Activated T-helper 1 cell treated with anti-CD3 and anti-CD28 coated beads, Interleukin-12 subunit alpha, Interleukin-12 subunit beta, Interleukin-2, Interleukin-4 antibody, amounts not matched to agents 30 ng/mL and 10 ng/mL and 1 ng/mL, durations not matched to agents 14 hours and 24 hours and 36 hours (primary cell): ENCODE data around the gene NRXN2. TPM values are rescaled to one million over a fixed set of nuclear protein-coding genes. Genes with fewer than 3 reads are reported as not detected.
"Not testable (repeated sequence)": the region's sequence is repeated elsewhere in the genome, so short reads cannot be mapped to it uniquely, and the experiment has no call there.

Experiments used
- DNase-seq: peaks from one replicate; pipeline ENCODE4 v3.0.0; 2021; ENCODE audit warnings: low spot score
- H3K27ac Mint-ChIP-seq: one replicate; pipeline ENCODE4 v1.8.0; 2021; ENCODE audit warnings: mild to moderate bottlenecking, mixed read lengths
- H3K27me3 Mint-ChIP-seq: one replicate; pipeline ENCODE4 v1.8.0; 2022; ENCODE audit warnings: mild to moderate bottlenecking, moderate library complexity, mixed read lengths; ENCODE audit not compliant: insufficient read depth
- H3K36me3 Mint-ChIP-seq: one replicate; pipeline ENCODE4 v1.8.0; 2021; ENCODE audit warnings: low read depth, mixed read lengths
- H3K4me1 Mint-ChIP-seq: one replicate; pipeline ENCODE4 v1.8.0; 2021; ENCODE audit warnings: low read depth, mixed read lengths
- H3K4me3 Mint-ChIP-seq: one replicate; pipeline ENCODE4 v1.8.0; 2021; ENCODE audit warnings: mild to moderate bottlenecking, moderate library complexity, mixed read lengths
- H3K9me3 Mint-ChIP-seq: one replicate; pipeline ENCODE4 v1.8.0; 2021; ENCODE audit warnings: mixed read lengths
- intact Hi-C: fragments of 100-400 bp; cut with micrococcal nuclease; formaldehyde crosslinking; loops from one replicate; pipeline ENCODE4 v1.15.1; 2024
- total RNA-seq: library from RNA; stranded (reverse); gene quantifications from 2 replicates; pipeline ENCODE4 v1.2.3, GENCODE V29; 2022

Gene NRXN2
- total RNA-seq, 1 donor from 2014 or later, result 0.23 TPM

DNA sequence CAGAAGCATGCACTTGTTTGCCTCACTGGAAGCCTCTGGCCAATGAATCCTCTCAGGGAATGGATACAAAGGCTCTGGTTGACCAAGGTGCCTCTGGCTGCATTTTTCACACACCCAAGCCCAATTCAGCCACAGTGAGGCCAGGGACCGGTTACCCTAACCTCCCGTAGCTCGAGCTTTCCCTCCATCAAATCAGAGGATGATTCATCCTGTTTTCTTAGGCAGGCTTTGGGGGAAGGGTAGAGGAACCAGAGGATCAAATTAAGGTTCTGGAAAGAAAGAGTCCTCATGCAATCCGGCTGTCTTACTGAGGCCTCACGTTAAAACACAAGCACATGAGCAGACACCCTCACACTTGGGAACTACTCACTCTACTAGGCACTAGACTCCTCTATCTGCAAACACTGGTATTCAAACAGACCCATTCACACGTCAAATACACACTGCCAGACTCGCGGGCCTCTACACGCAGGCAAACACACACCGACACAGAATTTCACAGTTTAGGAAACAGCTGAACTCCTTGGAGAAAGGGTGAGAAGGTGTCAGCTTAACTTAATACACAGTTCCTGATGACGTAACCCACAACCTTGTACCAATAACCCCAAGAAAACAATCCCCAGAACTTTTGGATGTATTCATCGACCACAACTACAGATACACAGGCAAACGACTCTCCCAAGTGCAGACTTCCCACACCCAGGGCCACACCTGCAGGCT is 12.4 kb downstream of the NRXN2 start:
- no peak for DNase-seq
- no peak overlapping the region for H3K27ac Mint-ChIP-seq
- no peaks in the 10 kb centered on the region for H3K9me3 Mint-ChIP-seq
- intact Hi-C loops, result no loop called here
- H3K4me1 Mint-ChIP-seq, result peaks cover 5% of the 10 kb centered on the region
- H3K36me3 Mint-ChIP-seq, result peaks cover 3% of the 10 kb centered on the region
- H3K27me3 Mint-ChIP-seq, result peaks cover 65% of the 10 kb centered on the region
- no peak overlapping the region for H3K4me3 Mint-ChIP-seq

DNA sequence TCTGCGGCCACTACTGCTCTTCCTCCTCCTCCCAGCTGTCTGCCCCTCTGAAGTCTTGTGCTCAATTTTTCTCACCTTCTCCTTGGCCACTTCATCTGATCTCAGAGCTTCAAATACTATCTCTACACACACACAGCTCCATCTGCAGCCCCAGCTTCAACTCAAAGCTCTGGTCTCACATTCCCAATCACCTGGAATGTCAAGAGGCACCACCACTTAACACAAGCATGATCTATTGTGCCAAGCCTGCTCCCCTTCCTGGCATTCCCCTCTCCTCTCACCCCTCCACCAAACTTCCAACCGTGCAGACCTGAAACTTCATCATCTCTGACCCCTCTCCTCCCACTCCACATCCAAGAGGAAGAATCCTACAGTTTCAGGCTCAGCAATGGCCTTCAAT is 17.5 kb downstream of the NRXN2 start:
- Mint-ChIP-seq H3K4me3 (no peak overlapping the region), H3K27ac (no peak overlapping the region), H3K4me1 (no peaks in the 10 kb centered on the region), H3K36me3 (no peaks in the 10 kb centered on the region), H3K27me3 (peaks cover 54% of the 10 kb centered on the region), H3K9me3 (no peaks in the 10 kb centered on the region)
- intact Hi-C loops, result no loop called here
- no peak for DNase-seq

DNA sequence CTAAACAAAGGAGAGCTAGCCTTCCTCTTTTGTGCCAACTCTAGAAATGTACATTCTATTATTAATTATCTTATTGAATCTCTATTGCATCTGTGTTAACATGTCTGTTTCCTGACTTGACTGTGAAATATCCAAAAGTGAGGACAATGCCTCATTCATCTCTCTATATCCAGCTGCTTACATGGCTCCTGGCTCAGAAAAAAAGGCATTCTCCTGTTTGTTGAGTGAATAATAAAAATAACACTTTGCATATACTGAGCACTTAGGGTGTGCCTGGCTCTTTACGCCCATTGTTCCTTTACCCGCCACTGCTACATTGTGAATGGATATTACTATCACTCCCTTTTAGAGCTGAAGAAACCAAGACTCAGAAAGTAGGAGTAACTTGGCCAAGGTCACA is 19.9 kb downstream of the NRXN2 start:
- intact Hi-C loops, result no loop called here
- H3K4me3 Mint-ChIP-seq, result no peak overlapping the region
- H3K4me1 Mint-ChIP-seq, result no peaks in the 10 kb centered on the region
- no peaks in the 10 kb centered on the region for H3K36me3 Mint-ChIP-seq
- H3K27me3 Mint-ChIP-seq, result peaks cover 43% of the 10 kb centered on the region
- H3K9me3 Mint-ChIP-seq, result no peaks in the 10 kb centered on the region
- no peak overlapping the region for H3K27ac Mint-ChIP-seq
- no peak for DNase-seq

DNA sequence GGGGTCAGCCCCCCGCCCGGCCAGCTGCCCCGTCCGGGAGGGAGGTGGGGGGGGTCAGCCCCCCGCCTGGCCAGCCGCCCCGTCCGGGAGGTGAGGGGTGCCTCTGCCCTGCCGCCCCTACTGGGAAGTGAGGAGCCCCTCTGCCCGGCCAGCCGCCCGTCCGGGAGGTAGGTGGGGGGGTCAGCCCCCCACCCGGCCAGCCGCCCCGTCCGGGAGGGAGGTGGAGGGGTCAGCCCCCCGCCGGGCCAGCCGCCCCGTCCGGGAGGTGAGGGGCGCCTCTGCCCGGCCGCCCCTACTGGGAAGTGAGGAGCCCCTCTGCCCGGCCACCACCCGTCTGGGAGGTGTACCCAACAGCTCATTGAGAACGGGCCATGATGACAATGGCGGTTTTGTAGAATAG is 21.0 kb downstream of the NRXN2 start:
- H3K9me3 Mint-ChIP-seq, H3K4me3 Mint-ChIP-seq, H3K36me3 Mint-ChIP-seq, H3K27ac Mint-ChIP-seq, DNase-seq, H3K4me1 Mint-ChIP-seq, intact Hi-C loops: not testable (repeated sequence)
- peaks cover 42% of the 10 kb centered on the region for H3K27me3 Mint-ChIP-seq

DNA sequence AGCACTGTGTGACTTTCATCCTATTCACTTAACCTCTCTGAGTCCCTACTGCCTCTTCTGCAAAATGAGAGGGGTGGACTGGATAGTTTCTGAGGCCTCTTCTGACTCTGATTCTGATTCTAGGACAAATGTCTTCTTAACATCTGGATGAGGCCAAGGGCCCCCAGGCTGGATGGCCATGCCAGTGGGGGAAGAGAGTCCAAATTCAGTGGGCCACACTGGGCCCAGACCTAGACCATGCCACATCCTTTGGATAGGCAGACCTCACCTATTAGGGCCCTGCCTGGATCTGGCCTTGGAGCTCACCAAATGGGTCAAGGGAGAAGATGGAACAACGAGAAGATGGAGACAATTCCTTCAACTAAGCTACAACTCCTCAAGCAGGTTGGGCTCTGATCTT is 24.6 kb downstream of the NRXN2 start:
- Mint-ChIP-seq H3K36me3 (no peaks in the 10 kb centered on the region), H3K4me3 (no peak overlapping the region), H3K27me3 (peaks cover 30% of the 10 kb centered on the region), H3K27ac (no peak overlapping the region), H3K4me1 (no peaks in the 10 kb centered on the region), H3K9me3 (no peaks in the 10 kb centered on the region)
- intact Hi-C loops, result no loop called here
- no peak for DNase-seq

DNA sequence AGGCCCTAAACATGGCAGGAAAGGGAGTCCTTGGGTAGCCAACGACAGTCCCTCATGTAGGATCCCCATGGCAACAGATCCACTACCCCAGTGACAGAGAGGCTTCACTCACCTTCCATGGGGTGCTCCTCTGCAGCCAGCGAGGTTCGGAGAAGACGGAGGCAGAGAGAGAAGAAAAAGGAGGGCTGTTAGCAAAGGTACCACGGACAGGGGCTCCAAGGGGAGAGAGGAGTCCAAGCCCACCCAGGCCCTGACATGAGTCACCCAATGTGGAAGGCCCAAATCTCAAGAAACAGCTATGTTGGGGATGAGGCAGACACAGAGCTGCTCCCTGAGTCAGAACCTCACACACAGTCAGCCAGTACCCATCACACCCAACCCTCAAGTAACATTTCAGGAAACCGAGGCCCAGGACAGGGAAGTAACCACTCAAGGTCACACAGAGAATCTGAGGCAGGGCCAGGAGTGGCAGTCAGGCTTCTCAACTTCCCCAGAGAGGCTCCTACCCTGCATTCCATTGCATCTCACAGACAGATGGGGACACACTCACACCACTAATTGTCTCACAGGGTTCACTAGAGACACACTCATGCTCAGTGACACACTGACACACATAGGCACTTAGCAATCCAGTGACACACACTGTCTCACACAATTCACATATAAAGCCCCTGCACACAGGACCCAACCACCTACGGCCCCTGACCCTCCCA is 25.2 kb downstream of the NRXN2 start:
- DNase-seq, result no peak
- Mint-ChIP-seq H3K9me3 (no peaks in the 10 kb centered on the region), H3K27ac (no peak overlapping the region), H3K27me3 (peaks cover 31% of the 10 kb centered on the region), H3K4me1 (peaks cover 3% of the 10 kb centered on the region), H3K4me3 (no peak overlapping the region), H3K36me3 (no peaks in the 10 kb centered on the region)
- intact Hi-C loops, result no loop called here

DNA sequence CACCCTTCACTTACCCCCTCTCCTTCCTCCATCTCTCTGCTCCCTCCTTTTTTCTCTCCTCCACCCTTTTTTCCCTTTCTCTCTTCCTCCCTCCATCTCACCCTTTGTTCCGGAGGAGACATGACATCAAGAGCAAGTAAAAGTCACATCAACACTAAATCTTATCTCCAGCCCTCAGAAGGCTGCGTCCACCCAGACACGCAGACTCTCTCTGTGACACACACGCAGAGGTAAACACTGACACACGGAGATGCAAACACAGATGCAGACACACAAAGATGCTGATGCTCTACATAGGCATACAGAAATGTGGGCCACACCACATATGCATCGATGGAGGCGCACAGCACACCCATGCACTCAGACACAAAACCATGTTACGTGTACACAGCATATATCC is 27.0 kb downstream of the NRXN2 start:
- no peaks in the 10 kb centered on the region for H3K9me3 Mint-ChIP-seq
- no peak for DNase-seq
- H3K4me3 Mint-ChIP-seq, result no peak overlapping the region
- H3K4me1 Mint-ChIP-seq, result peaks cover 11% of the 10 kb centered on the region
- H3K27ac Mint-ChIP-seq, result no peak overlapping the region
- peaks cover 41% of the 10 kb centered on the region for H3K27me3 Mint-ChIP-seq
- no peaks in the 10 kb centered on the region for H3K36me3 Mint-ChIP-seq
- intact Hi-C loops, result no loop called here

DNA sequence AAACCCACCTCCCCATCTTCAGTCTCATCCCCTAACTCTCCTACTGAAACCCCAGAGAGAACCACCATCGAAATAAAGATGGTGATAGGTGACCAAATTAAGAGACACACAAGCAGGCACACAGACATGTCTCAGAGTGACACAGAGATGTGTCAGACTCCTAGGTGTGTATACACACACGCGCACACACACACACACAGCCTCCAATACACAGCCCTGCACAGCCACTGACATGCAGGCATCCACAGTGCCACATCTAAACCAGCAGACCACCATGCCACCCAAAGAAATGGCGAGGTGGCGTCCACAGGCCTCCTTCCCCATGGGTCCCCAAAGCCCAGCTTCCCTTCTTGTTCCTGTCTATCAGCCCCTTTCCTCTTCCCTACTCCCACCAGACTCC is 27.4 kb downstream of the NRXN2 start:
- Mint-ChIP-seq H3K27ac (no peak overlapping the region), H3K4me3 (no peak overlapping the region), H3K9me3 (no peaks in the 10 kb centered on the region), H3K27me3 (peaks cover 41% of the 10 kb centered on the region), H3K36me3 (no peaks in the 10 kb centered on the region), H3K4me1 (peaks cover 11% of the 10 kb centered on the region)
- DNase-seq, result no peak
- intact Hi-C loops, result no loop called here

DNA sequence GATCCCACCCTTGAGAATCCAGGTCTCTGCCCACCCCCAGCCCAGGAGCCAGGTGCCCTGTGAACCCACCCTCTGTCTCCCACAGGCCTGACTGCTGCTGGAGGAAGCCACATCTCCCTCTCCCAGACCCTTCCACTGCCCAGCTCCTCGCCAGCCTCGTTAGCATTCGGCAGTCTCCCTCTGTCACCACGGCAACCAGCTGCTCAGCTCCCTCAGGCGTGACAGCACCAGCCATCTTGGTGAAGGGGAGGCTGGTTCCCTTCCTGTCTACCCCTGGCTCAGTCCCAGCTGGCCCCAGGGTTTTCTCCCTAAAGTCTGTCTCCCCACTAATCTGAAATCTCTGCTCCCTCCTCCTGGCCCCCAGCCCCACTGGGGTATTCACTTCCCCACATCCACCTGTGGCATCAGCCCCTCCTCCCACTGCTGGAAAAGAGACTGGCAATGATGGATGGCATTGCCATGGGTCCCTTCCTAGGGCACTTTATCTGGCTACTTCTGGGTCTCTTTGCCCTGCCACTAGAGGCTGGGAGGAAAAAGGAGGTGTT is 28.1 kb downstream of the NRXN2 start:
- DNase-seq, result no peak
- intact Hi-C loops, result no loop called here
- Mint-ChIP-seq H3K4me1 (peaks cover 11% of the 10 kb centered on the region), H3K9me3 (no peaks in the 10 kb centered on the region), H3K4me3 (no peak overlapping the region), H3K36me3 (no peaks in the 10 kb centered on the region), H3K27ac (no peak overlapping the region), H3K27me3 (peaks cover 38% of the 10 kb centered on the region)

DNA sequence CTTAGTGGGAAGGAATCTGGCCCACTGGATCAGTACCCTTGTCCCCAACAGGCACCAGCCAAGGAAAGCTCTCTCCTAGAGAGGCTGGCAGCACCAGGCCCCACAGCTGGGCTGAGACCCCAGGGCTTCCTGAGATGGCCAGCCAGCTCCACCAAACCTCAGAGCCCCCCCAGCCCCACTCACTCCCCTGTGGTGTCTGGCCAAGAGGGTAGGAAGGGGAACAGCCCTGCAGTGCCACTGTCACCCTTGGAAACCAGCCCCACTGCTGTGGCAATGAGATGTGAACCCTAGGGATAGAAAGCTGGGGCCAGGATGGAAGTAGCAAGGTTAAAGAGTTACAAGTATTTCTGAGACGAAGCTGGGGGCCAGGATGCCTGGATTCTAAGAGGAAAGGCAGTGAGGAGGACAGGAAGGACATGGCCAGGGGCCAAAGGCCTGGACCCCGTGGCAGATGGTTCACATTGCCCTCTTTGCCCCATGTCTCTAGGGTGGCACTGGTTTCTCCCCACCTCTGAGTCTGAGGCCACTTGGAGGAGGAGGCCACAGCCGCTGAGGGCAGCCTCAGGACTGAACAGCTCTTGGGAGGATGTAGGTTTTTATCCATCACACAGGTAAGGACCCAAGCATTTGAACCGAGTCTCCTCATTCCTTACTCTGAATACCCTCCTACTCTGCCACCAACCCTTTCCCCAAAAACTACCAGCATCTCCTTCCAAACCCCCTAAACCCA is 28.8 kb downstream of the NRXN2 start:
- peaks cover 11% of the 10 kb centered on the region for H3K4me1 Mint-ChIP-seq
- no peak for DNase-seq
- no peak overlapping the region for H3K27ac Mint-ChIP-seq
- peaks cover 38% of the 10 kb centered on the region for H3K27me3 Mint-ChIP-seq
- no peak overlapping the region for H3K4me3 Mint-ChIP-seq
- intact Hi-C loops, result no loop called here
- H3K36me3 Mint-ChIP-seq, result no peaks in the 10 kb centered on the region
- H3K9me3 Mint-ChIP-seq, result no peaks in the 10 kb centered on the region

DNA sequence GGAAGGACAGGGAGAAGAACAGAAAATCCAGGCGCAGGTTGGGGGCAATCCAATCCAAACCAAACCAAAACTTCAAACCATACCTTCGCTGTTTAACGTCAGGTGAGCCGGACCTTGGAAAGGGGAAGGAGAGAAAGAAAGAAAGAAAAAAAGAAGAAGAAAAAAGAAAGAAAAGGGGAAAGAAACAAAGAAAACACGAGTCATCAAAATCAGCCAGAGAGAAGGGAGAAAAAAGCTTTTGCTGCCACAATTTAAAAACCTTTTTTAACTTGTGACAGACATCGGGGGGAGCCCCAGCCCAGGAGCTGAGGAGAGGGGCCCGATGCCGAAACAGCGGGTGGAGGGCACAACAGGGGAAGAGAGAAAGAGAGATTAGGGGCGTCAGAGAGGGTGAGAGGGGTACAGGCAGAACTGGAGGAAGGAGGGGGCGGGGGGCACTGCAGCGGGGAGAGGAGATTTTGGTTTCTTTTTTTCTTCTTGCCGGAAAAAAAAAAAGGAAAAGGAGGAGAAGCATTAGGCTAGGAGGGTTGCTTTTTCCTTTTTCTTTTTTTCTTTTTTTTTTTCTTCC is 30.1 kb downstream of the NRXN2 start:
- intact Hi-C loops, result no loop called here

DNA sequence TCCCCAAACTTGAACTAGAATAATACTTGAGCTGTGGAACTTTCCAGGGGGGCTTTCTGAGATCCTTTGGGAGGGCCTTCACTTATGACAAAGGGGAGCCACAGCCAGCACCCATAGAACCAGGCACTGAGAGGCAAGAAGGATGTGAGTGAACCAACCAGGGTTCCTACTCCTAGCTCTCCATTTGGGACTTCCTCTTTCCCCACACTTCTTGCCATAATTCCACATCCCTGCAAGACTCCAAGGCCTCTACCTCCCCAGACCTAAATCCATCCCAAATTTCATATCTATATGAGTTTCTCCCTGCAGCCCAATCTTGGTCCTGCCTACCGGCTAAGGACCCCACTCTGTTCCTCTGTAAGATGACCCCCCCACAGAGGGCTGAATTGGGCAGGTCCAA is 31.5 kb downstream of the NRXN2 start:
- peaks cover 23% of the 10 kb centered on the region for H3K4me1 Mint-ChIP-seq
- peaks cover 35% of the 10 kb centered on the region for H3K27me3 Mint-ChIP-seq
- no peak for DNase-seq
- H3K9me3 Mint-ChIP-seq, result no peaks in the 10 kb centered on the region
- no peak overlapping the region for H3K4me3 Mint-ChIP-seq
- intact Hi-C loops, result no loop called here
- H3K36me3 Mint-ChIP-seq, result no peaks in the 10 kb centered on the region
- H3K27ac Mint-ChIP-seq, result no peak overlapping the region

More for the DNA sequence above, 30.1 kb downstream of the NRXN2 start:
- H3K4me1 Mint-ChIP-seq, result peaks cover 20% of the 10 kb centered on the region
- H3K36me3 Mint-ChIP-seq, result no peaks in the 10 kb centered on the region
- H3K9me3 Mint-ChIP-seq, result no peaks in the 10 kb centered on the region
- H3K4me3 Mint-ChIP-seq, result no peak overlapping the region
- DNase-seq, result no peak
- H3K27ac Mint-ChIP-seq, result peak overlapping the region; percentile 21
- peaks cover 38% of the 10 kb centered on the region for H3K27me3 Mint-ChIP-seq

DNA sequence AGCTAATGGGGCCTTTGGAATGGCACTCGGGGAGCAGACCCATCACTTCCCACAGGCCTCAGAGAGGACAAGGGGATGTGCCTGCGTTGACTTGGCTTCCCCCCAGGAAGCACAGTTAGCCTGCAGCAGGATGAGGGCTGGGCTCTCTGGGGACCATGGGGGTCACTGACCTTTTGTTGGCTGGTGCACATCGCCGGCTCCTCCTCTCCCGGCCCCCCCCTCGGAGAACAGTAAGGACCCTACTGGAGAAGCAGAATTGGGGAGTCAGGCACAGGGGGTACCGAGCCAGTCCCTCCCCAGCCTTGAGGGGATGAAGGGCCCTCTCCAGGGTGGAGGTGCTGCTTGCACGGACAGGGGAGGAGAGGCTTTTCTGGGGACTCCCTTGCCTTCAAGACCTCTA is 32.8 kb downstream of the NRXN2 start:
- no peaks in the 10 kb centered on the region for H3K36me3 Mint-ChIP-seq
- DNase-seq, result no peak
- H3K4me1 Mint-ChIP-seq, result peaks cover 23% of the 10 kb centered on the region
- H3K4me3 Mint-ChIP-seq, result no peak overlapping the region
- intact Hi-C loops, result no loop called here
- peaks cover 23% of the 10 kb centered on the region for H3K27me3 Mint-ChIP-seq
- no peaks in the 10 kb centered on the region for H3K9me3 Mint-ChIP-seq
- no peak overlapping the region for H3K27ac Mint-ChIP-seq
